ENCODE data around the gene AMOTL2. TPM values are rescaled to one million over a fixed set of nuclear protein-coding genes. Genes with fewer than 3 reads are reported as not detected.
A peak's percentile ranks its signal among the peaks of the same experiment; 100 is the strongest.

The AMOTL2 gene
- total and polyA plus RNA-seq, 2 donors (not counting 3 experiments of a cell fraction or from before 2014, with no cell fraction given): 130 to 145 TPM

GRCh38 chr3:134353831-134354611, 20.2 kb downstream of the AMOTL2 start:
- Histone ChIP-seq H3K27ac (ENCODE audit: insufficient read depth, low read depth, low read length) (no peak overlapping the region), H3K4me3 (replicated peaks in 1 of 3; ENCODE audit: insufficient read depth in 1 of 3, low read depth in 1 of 3, low read length in 3 of 3) (no peak overlapping the region), H4K20me1 (replicated peaks; ENCODE audit: control insufficient read depth, extremely low read depth, insufficient read depth, low read length) (no peaks in the 10 kb centered on the region), H3K4me2 (ENCODE audit: insufficient read depth, low read length) (no peak overlapping the region), H3K36me3 (ENCODE audit: control insufficient read depth in 2 of 2, extremely low read depth in 1 of 2, insufficient read depth in 2 of 2, low read length in 2 of 2) (peaks cover 36 to 45% of the 10 kb centered on the region in 2 experiments), H3K79me2 (ENCODE audit: control insufficient read depth, insufficient read depth, low read length) (peaks cover 25% of the 10 kb centered on the region), H3K4me1 (ENCODE audit: control insufficient read depth, extremely low read depth, insufficient read depth, low read length) (peaks cover 8% of the 10 kb centered on the region), H3K9me3 (replicated peaks; ENCODE audit: control insufficient read depth, insufficient read depth, low read length) (no peaks in the 10 kb centered on the region), H3K9me1 (replicated peaks; ENCODE audit: control insufficient read depth, extremely low read depth, insufficient read depth, low read length) (no peaks in the 10 kb centered on the region), H2AFZ (ENCODE audit: low read depth, low read length) (no peak overlapping the region), H3K27me3 (ENCODE audit: control insufficient read depth in 2 of 2, insufficient read depth in 2 of 2, low read length in 2 of 2) (no peaks in the 10 kb centered on the region), H3K9ac (replicated peaks; ENCODE audit: extremely low read depth, insufficient read depth, low read length) (no peak overlapping the region)
- no peak for FAIRE-seq
- intact Hi-C loops (cut with micrococcal nuclease) (no loop called here), dilution Hi-C loops (cut with MboI; ENCODE audit: extremely low pct_ligation_motif_present, low sequenced_read_pairs) (no loop called here)
- CTCF ChIA-PET: interaction anchor here (0.6 to 1.8 kb wide), 6 partner anchors 13 to 122 kb away, joined by 3 to 5 read pairs (median 3); no protein-coding TSS in a partner anchor
- no peak for DNase-seq (ENCODE audit: low read depth, low spot score)
- no TSS peak for BruUV-seq (replicated peaks)
- POLR2A ChIA-PET: interaction anchor here (0.7 to 2.6 kb wide), 4 partner anchors 10 to 53 kb away, joined by 3 to 7 read pairs (median 4); no protein-coding TSS in a partner anchor
- peak; percentile 34 for TF ChIP-seq POLR2AphosphoS5 (IDR thresholded peaks at IDR 0.05; ENCODE audit: insufficient read depth, low read depth, low read length)
- peak; percentile 42 for TF ChIP-seq POLR2A (IDR thresholded peaks at IDR 0.05; ENCODE audit: low read depth, low read length)
- TF ChIP-seq CTCF (IDR thresholded peaks at IDR 0.05; ENCODE audit: extremely low read depth in 1 of 2, insufficient read depth in 1 of 2, low read depth in 1 of 2, low read length in 2 of 2): no peak
- peak; percentile 14 for TF ChIP-seq MAX (IDR thresholded peaks at IDR 0.05; ENCODE audit: insufficient read depth, insufficient read length)
- no peak for TF ChIP-seq EZH2 (IDR thresholded peaks at IDR 0.05; ENCODE audit: borderline replicate concordance, low read depth, low read length, severe bottlenecking)
- no peak for TF ChIP-seq MYC (IDR thresholded peaks at IDR 0.05; ENCODE audit: low read depth, low read length)

Data from endothelial cell of umbilical vein (primary cell).